ENCODE data around the gene GCC1.

Gene GCC1

DNA sequence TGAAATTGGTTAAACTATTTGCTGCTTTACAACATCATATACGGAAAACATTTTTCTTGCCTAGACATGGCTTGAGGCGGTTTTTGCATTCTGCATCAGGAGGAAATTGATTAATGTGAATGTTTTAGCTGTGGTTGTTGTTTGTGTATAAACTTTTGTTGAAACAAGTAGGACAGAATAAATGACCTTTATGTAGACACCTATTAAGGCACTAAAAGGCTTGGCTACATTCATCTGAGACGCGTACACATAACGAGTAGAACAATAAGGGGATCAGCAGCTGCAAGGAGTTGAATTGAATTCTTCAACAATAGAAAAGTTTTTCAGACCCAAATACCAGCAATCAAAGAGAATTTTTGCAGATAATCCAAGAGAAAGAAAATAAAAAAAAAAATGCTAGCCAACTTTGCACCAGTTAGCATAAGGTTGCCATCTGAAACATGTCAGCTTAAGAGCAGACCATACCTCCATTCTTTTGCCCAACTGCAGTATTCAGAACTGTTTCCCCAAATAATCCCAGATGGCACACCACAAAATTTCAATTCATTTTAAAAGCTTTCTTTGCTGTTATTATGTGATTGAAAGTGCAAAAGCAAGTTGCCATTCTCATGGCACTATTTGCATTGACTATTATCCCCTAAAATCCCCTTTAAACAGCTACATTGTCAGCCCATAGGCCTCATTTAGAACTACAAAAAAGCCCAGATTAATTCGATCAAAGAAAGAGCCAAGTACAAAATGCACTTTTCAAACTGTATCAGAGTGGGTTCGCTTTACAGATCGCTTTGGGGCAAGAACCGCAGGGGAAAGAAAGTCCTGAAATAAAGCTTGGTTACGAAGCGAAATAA, 49.6 kb downstream of the GCC1 start:
- no peak for DNase-seq

- DNase-seq, result no peak
These were observed 50.8 kb downstream of the GCC1 start for GRCh38 chr7:127534636-127535035.

DNA sequence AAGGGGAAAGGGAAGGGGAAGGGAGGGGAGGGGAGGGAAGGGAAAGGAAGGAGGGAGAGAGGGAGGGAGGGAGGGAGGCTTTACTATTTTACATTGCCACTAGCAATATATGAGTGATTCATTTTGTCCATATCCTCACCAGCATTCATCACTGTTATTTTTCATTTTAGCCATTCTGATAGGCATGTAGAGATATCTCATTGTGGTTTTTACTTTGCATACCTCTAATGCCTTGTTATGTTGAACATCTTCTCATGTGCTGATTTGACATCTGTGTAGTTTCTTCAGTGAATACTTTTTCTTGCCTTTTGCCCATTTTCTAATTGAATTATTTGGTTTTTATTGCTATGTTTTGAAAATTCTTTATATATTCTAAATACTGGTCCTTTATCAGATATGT, 52.7 kb downstream of the GCC1 start:
- DNase-seq, result no peak

DNA sequence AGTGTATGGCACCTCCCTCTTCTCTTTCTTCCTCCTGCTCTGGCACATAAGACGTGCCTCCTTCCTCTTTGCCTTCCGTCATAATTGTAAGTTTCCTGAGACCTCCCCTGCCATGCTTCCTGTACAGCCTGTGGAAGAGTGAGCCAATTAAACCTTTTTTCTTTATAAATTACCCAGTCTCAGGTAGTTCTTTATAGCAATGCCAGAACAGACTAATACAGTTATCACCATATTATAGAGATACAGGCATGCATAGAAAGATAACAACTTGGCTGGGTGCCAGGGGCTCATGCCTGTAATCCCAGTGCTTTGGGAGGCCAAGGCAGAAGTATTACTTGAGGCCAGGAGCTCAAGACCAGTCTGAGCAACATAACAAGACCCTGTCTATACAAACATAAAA, 53.2 kb downstream of the GCC1 start:
- DNase-seq, result no peak

All from SHP77 treated with DMSO at 0.1 percent for 48 hours (cell line).